Uterus (tissue), 4 donors: ENCODE measurements around the gene TSKU. TPM values are rescaled to one million over a fixed set of nuclear protein-coding genes. Genes with fewer than 3 reads are reported as not detected.

ENCODE experiments used
- DNase-seq, 2 donors: peaks; one replicate each; pipeline ENCODE4 v3.0.0-alpha.2; 2019 to 2020
- H3K27ac ChIP-seq, 2 donors: fragments of 200-600 bp; sonication (generic); 1 replicate in 1 of 2; 2 replicates in 1 of 2; pipeline ENCODE4 v1.5.1; 2016 to 2018
- H3K27me3 ChIP-seq, 2 donors: fragments of 200-600 bp; sonication (generic); one replicate each; pipeline ENCODE4 v1.5.1; 2018 to 2019; ENCODE audit warnings: control low read depth in 1 of 2
- H3K36me3 ChIP-seq, 2 donors: fragments of 200-600 bp; sonication (generic); one replicate each; pipeline ENCODE4 v1.5.1; 2019; ENCODE audit warnings: control low read depth in 1 of 2
- H3K4me1 ChIP-seq, 2 donors: fragments of 200-600 bp; sonication (generic); one replicate each; pipeline ENCODE4 v1.5.1; 2018 to 2019; ENCODE audit warnings: control low read depth in 1 of 2
- H3K4me3 ChIP-seq, 2 donors: fragments of 200-600 bp; sonication (generic); 1 replicate in 1 of 2; 2 replicates in 1 of 2; pipeline ENCODE4 v1.5.1; 2018 to 2019; ENCODE audit warnings: mild to moderate bottlenecking in 1 of 2
- H3K9me3 ChIP-seq, 2 donors: fragments of 200-600 bp; sonication (generic); one replicate each; pipeline ENCODE4 v1.5.1; 2019; ENCODE audit warnings: control low read depth in 1 of 2
- CTCF ChIP-seq, 4 experiments: fragments of 200-600 bp in 2 of 4; fragments of 450-650 bp in 2 of 4; sonication (generic) in 2 of 4; IDR thresholded peaks; one replicate each; pipeline ENCODE4 v1.5.1; 2016 to 2019; ENCODE audit warnings: antibody characterized with exemption in 4 of 4, mild to moderate bottlenecking in 2 of 4, moderate library complexity in 1 of 4
- POLR2A ChIP-seq, 2 donors: fragments of 450-650 bp; IDR thresholded peaks; one replicate each; pipeline ENCODE4 v1.6.1; 2016; ENCODE audit warnings: antibody characterized with exemption in 2 of 2, mild to moderate bottlenecking in 1 of 2, moderate library complexity in 1 of 2
- intact Hi-C: fragments of 100-400 bp; cut with DNase I; formaldehyde crosslinking; loops from one replicate; pipeline ENCODE4 v1.15.1; 2023; ENCODE audit warnings: low total_unique reads
- total RNA-seq, 4 donors: library from RNA; depleted of rRNA in 3 of 4; stranded (reverse); fragments of >200 nt in 3 of 4; gene quantifications; one replicate each; pipeline versions ENCODE4 v1.1.0 to v1.2.4, GENCODE V29; 2014 to 2023
- donor health status: DM: yes; HTN: yes; CAD: no.

The TSKU gene
- total RNA-seq, 4 donors from 2014 or later = 19.4 to 108 (median 27.4) TPM

GRCh38 chr11:76836613-76837291, 53.6 kb downstream of the TSKU start:
- DNase-seq = no peak
- Histone ChIP-seq H3K4me3 (no peak overlapping the region), H3K9me3 (no peaks in the 10 kb centered on the region), H3K27ac (no peak overlapping the region), H3K27me3 (no peaks in the 10 kb centered on the region), H3K36me3 (no peaks in the 10 kb centered on the region), H3K4me1 (no peaks in the 10 kb centered on the region)
- intact Hi-C loops = no loop called here
- TF ChIP-seq CTCF (IDR thresholded peaks at IDR 0.05) (no peak), POLR2A (IDR thresholded peaks at IDR 0.05) (no peak)

- H3K27ac ChIP-seq = no peak overlapping the region
- no peak overlapping the region for H3K4me3 ChIP-seq
- no peaks in the 10 kb centered on the region for H3K27me3 ChIP-seq
- intact Hi-C loops = no loop called here
- TF ChIP-seq POLR2A (IDR thresholded peaks at IDR 0.05) (no peak), CTCF (IDR thresholded peaks at IDR 0.05) (no peak)
- no peaks in the 10 kb centered on the region for H3K9me3 ChIP-seq
- no peak for DNase-seq
- H3K36me3 ChIP-seq = no peaks in the 10 kb centered on the region
- H3K4me1 ChIP-seq = no peaks in the 10 kb centered on the region
These were observed 54.8 kb downstream of the TSKU start for GRCh38 chr11:76837696-76838677.

GRCh38 chr11:76838678-76839068, 55.5 kb downstream of the TSKU start:
- Histone ChIP-seq H3K36me3 (no peaks in the 10 kb centered on the region), H3K27me3 (no peaks in the 10 kb centered on the region), H3K4me1 (no peaks in the 10 kb centered on the region), H3K27ac (no peak overlapping the region), H3K4me3 (no peak overlapping the region), H3K9me3 (no peaks in the 10 kb centered on the region)
- no peak for DNase-seq
- intact Hi-C loops = no loop called here
- TF ChIP-seq POLR2A (IDR thresholded peaks at IDR 0.05) (no peak), CTCF (IDR thresholded peaks at IDR 0.05) (peak in 2 of 4 experiments; percentile 8 to 18)

- no peak for DNase-seq
- no peaks in the 10 kb centered on the region for H3K36me3 ChIP-seq
- intact Hi-C loops = no loop called here
- no peak overlapping the region for H3K4me3 ChIP-seq
- H3K27ac ChIP-seq = no peak overlapping the region
- no peaks in the 10 kb centered on the region for H3K9me3 ChIP-seq
- H3K27me3 ChIP-seq = no peaks in the 10 kb centered on the region
- TF ChIP-seq POLR2A (IDR thresholded peaks at IDR 0.05) (no peak), CTCF (IDR thresholded peaks at IDR 0.05) (no peak)
- no peaks in the 10 kb centered on the region for H3K4me1 ChIP-seq
These were observed 56.2 kb downstream of the TSKU start for GRCh38 chr11:76839311-76839710.

- intact Hi-C loops = no loop called here
- no peak for DNase-seq
- TF ChIP-seq CTCF (IDR thresholded peaks at IDR 0.05) (no peak), POLR2A (IDR thresholded peaks at IDR 0.05) (no peak)
- H3K27me3 ChIP-seq = no peaks in the 10 kb centered on the region
- no peak overlapping the region for H3K4me3 ChIP-seq
- H3K9me3 ChIP-seq = no peaks in the 10 kb centered on the region
- no peaks in the 10 kb centered on the region for H3K4me1 ChIP-seq
- no peak overlapping the region for H3K27ac ChIP-seq
- no peaks in the 10 kb centered on the region for H3K36me3 ChIP-seq
These were observed 58.8 kb downstream of the TSKU start for GRCh38 chr11:76841923-76842452.
